ENCODE data around the gene FGD6.

The FGD6 gene

DNA sequence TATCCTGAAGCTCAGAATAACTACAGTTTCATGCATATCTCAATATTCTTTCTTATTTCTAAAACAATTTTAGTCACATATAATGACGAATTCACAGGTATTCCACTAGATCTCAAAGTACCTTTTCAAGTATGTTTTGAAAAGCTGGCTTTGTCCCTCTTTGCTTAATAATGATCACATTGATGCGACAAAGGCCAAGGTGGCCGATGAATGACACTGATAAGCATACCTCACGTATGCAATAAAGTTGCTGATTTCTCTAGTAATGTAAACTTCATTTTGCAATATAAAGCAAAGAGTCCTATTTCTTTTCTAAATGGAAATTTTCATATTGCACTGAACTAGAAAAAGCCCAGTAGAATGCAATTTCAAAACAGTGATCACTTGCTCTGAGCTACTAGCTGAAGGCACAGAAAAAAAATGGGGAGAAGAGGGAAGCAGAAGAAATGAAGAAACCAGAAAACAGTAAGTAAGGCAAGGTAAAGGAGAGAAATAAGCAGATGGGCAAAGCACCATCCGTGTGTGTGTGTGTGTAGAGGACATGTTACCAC is 29.3 kb downstream of the FGD6 start:
- DNase-seq (ENCODE audit: low read depth, low spot score), result no peak
- no peak overlapping the region for H3K4me3 ChIP-seq (ENCODE audit: low read length)

DNA sequence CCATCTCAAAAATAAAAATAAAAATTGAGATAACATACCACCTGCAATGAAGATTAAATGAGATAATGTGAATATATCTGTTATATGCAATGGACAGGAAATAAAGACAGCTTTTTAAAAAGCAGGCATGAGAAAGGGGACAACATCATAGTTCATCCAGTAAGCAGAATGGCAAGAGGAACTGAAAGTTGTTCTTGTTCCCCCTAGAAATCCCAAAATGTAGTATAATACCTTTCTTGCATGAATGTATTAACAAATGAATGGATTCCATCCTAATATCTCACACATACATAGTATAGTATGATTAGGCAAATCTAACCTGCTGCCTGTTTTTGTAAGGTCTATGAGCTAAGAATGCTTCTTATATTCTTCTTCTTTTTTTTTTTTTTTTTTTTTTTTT is 31.4 kb downstream of the FGD6 start:
- H3K4me3 ChIP-seq (ENCODE audit: low read length), result no peak overlapping the region
- DNase-seq (ENCODE audit: low read depth, low spot score), result no peak

DNA sequence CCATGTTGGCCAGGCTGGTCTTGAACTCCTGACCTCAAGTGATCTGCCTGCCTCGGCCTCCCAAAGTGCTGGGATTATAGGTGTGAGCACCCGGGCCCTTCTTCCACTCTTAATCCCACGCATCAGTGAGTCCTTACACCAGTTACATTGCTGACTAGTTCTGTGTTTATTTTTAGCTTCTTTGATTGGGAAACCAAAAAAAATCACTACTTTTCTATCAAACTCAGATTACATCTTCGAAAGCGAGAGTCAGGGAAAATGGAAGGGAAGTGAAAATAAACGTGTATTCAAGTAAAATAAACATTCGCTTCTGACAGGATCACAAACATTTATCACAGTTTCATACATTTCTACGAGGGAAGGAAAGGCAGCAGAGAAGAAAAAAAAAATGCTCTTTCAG is 32.2 kb downstream of the FGD6 start:
- H3K4me3 ChIP-seq (ENCODE audit: low read length), result no peak overlapping the region
- no peak for DNase-seq (ENCODE audit: low read depth, low spot score)

DNA sequence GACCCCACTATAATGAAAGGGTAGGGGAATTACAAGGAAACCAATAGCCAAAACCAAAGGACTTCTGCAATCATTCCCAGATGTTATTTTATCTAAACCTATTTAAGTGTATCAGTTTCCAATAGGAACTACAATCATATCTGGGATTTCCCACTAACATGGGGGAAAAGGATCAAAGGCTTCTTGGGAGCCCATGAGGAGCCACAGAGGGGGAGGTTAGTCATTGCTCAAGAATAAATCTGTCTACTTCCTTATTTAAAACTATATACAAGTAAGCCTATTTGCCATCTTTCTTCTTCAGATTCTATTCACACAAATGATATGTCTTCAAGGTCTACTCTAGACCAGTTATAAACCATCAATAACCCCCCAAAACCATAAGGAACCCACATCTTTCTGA is 33.1 kb downstream of the FGD6 start:
- no peak for DNase-seq (ENCODE audit: low read depth, low spot score)
- no peak overlapping the region for H3K4me3 ChIP-seq (ENCODE audit: low read length)

DNA sequence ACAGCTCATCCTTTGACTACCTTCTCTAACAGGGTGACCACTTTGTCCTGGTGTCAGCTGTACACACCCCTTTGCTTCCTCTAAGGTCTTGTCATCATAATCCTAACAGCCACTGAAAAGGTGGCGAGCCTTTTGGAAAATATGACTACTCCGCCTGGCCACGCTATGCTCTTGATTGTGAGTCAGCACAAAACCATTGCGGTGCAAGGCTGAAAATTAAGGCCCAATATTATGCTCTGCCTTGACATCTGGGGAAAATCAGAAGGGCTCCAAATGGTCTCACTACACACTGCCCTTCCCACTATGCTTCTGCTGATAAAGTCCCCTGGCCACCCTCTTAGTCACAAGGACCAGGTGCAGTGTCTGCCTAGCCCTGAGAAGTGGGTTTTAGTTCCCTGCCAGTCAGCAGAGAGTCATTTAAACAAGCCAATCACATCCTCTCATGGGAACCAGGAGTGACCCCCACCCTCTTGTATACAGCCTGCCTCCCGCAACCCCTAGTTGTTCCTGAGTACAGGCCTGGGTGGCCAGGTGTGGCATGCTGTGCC is 34.3 kb downstream of the FGD6 start:
- no peak for DNase-seq (ENCODE audit: low read depth, low spot score)
- no peak overlapping the region for H3K4me3 ChIP-seq (ENCODE audit: low read length)

DNA sequence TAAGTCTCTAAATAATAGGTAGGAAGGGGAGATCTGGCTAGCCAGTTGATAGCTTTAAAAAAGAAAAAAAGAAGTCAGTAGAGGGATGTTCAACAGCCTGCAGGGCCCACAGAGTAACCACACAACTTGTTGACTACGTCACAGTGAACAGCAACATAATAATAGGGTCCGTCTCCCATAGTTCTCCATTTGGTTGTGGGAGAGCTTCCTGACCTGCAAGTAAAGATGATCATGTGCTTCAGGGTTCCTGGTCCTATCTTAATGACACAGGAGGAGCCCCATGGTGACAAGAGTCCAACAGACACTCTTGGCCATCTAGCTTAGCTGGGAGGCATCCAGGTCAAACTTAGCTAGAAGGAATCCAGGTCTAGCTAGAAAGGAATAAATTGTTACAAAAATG is 36.2 kb downstream of the FGD6 start:
- DNase-seq (ENCODE audit: low read depth, low spot score), result no peak

DNA sequence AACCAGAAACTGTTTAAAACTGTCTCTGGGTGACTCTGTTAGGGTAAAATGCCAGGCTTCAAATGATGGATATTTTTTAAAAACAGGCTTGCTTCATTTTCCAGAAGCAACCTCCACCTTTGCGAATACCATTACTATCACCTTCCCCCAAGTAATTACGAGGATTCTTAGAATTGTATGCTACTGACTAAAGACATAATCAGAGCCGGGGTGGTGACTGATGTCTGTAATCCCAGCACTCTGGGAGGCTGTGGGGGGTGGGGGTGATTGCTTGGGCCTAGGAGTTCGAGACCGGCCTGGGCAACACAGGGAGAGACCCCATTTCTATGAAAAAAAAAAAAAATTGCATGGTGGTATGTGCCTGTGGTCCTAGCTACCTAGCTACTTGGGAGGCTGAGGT is 38.3 kb downstream of the FGD6 start:
- DNase-seq (ENCODE audit: low read depth, low spot score), result no peak
- H3K4me3 ChIP-seq (ENCODE audit: low read length), result no peak overlapping the region

More for the DNA sequence above, 36.2 kb downstream of the FGD6 start:
- no peak overlapping the region for H3K4me3 ChIP-seq (ENCODE audit: low read length)

DNA sequence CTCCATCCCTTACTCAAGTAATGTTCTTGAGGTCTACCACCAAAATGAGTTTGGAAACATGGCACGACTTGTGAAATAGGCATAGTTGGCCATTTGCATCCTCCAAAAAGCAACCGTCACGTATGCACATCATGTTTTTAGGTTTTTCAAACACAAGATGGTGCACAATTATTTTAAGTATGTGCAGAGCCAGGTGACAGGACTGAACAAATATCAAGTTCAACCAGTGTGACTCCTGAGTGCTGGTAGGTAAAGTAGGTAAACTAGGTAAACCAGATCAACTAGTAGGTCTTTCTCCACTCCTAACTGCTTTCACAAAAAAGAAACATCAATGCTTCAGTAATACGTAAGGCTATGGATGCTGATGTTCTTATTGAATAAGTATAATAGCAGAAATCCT is 39.1 kb downstream of the FGD6 start:
- no peak for DNase-seq (ENCODE audit: low read depth, low spot score)
- H3K4me3 ChIP-seq (ENCODE audit: low read length), result no peak overlapping the region

DNA sequence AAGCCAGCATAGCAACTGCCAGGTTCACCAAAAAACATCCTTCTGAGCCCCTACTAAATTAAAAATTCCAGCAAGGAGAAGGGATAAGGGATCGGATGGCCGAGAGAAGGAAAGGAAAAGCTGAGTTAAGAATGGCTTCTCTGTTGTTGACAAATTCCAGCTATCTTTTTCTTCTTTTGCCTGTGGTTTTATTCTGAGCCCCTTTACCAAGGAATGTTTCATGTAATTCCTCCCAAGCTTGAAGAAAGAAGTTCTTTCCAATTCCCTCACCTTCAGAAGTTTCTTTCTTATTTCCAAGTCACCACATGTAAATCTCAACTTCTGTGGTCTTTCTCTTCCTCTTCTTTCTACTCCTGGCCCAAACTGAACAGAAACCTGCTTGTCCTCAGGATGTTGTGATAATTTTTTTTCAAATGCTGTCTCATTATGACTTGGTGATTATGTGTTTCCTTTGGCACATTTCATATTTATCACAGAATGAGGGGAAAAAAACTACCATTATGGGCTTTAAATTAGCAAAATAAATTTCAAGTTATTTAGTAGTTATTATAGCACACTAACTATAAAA is 40.0 kb downstream of the FGD6 start:
- H3K4me3 ChIP-seq (ENCODE audit: low read length), result no peak overlapping the region
- DNase-seq (ENCODE audit: low read depth, low spot score), result no peak

DNA sequence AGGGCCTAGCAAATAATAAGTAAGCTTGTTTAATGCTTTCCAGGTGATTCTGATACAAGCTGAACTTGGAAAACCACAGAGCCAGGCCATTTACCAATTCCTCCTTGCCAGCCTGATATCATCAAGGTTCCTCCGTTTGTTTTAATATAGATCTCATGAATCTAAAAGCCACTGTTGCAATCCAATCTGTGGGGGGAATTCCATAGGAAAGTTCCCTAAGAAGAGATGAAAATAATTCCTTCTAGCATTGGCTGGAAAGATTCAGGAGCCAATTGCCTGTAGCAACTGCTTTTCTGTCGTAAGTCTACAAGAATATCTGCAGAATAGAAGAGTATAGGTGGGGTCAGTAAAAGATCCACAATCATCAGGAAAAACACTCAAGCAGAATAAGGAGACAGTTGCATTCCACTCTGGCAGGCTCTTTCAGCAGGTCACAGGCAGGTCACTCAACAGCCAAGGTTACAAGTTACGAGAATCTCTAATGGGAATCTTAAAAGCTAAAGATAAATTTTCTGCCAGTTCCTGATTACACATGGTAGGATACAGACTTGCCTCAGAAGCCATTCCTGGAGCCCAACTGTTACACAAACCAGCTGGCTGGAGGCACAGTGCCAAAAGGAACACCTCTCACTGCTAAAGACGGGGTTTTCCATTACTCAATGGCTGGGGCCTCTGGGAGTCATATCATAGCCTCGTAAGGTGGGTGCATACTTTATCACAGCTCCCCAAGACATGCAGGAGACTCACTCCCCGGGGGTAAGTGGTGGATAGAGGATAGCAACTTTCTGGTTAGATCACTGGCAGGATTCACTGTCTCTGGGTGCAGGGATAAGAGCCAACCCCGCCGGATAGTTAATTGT is 43.6 kb downstream of the FGD6 start:
- no peak for DNase-seq (ENCODE audit: low read depth, low spot score)
- H3K4me3 ChIP-seq (ENCODE audit: low read length), result no peak overlapping the region

DNA sequence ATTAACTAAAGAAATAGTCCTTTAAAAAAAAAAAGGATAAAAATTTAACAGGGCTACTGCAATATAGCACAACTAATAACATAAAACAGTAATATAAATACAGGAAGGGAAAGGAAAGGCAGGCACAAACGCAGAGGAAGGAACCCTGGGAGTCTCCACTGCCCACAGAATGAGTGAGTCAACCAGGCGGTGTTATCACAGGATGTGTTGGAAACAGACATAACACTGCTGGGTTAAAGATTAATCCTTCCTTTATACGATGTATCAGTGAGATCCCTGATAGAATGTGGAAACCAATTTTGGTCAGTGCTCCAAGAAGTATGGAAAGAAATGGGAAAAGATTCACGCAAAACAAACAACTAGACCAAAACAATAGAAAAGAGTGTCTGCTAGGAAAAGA is 47.9 kb downstream of the FGD6 start:
- DNase-seq (ENCODE audit: low read depth, low spot score), result no peak

DNA sequence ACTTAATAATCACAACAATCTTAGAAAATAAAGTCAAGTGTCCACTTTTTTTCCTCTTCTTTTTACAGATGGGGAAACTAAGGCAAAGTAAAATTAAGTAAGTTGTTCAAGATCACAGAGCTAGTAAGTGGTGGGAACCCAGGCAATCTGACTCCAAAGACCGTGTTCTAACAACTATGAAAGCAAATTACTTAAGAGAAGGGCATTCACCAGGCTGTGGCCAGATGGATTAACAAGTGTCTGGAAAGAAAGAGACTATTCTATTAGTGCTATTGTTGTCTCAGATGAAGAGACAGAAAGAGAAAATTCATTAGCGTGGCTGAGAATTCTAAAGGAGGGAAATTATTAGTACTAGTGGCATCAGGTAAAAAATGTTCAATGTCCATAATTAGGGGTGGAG is 48.5 kb downstream of the FGD6 start:
- DNase-seq (ENCODE audit: low read depth, low spot score), result no peak
- no peak overlapping the region for H3K4me3 ChIP-seq (ENCODE audit: low read length)

More for the DNA sequence above, 47.9 kb downstream of the FGD6 start:
- no peak overlapping the region for H3K4me3 ChIP-seq (ENCODE audit: low read length)

DNA sequence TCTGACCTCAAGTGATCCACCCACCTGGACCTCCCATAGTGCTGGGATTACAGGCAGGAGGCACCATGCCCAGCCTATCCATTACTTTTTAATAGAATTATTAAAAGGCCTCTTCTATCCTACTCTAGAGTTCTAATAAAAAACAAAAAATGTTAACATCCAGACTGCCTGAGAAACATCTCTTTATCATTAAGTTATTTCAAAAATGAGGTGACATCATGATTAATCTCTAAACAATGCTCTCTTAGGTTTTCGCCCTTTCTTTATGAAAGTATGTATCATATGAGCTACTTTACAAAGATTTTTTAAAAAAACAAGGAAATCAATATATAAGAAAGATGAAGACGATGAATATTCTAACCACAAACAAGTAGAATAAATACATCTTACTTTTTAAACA is 52.6 kb downstream of the FGD6 start:
- no peak overlapping the region for H3K4me3 ChIP-seq (ENCODE audit: low read length)
- DNase-seq (ENCODE audit: low read depth, low spot score), result no peak

DNA sequence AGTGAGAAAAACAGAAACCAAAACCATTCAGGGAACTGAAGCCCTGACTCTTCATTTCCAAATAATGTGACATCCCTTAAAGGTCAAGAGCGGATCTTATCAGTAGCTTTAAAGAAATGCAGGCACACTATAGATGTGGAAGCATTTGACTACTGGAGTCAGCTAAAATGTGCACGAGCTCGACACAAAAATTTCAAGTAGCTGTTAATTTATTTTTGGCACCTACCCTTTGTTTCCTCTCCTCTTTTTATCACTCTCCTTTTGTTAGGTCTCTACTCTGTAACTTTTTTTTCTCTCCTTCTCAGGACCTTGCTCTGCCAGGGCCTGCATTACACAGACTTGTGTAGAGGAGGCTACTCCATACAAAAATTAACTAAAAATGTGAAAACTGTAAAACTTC is 58.3 kb downstream of the FGD6 start:
- no peak overlapping the region for H3K4me3 ChIP-seq (ENCODE audit: low read length)
- no peak for DNase-seq (ENCODE audit: low read depth, low spot score)

DNA sequence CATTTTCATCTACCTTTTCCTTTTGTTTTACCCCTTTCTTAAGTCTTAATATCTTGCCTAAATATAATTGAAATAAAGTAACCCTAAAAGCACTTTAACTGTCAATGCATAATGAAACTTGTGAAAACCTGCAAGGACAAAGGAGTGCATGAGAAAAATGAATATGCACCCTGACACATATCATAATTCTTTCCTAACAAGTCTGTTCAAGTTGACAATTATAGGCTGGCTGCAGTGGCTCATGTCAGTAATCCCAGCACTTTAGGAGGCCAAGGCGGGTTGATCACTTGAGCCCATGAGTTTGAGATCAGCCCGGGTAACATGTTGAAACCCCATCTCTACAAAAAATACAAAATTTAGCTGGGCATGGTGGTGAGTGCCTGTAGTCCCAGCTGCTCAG is 65.4 kb downstream of the FGD6 start:
- DNase-seq (ENCODE audit: low read depth, low spot score), result no peak
- H3K4me3 ChIP-seq (ENCODE audit: low read length), result no peak overlapping the region

DNA sequence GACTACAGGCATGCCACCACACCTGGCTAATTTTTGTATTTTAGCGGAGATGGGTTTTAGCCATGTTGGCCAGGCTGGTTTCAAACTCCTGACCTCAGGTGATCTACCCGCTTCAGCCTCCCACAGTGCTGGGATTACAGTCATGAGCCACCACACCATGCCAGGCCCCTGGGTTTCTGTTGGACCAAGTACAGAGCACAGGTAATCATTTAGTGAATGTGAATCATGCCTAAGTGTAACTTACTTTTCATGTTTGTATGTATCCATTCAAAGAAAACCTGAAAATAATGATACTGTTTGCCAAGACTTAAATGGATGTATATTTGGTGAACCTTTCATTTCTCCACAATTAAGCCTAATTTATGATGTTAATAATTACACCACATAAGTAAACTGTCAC is 65.9 kb downstream of the FGD6 start:
- no peak overlapping the region for H3K4me3 ChIP-seq (ENCODE audit: low read length)
- no peak for DNase-seq (ENCODE audit: low read depth, low spot score)

DNA sequence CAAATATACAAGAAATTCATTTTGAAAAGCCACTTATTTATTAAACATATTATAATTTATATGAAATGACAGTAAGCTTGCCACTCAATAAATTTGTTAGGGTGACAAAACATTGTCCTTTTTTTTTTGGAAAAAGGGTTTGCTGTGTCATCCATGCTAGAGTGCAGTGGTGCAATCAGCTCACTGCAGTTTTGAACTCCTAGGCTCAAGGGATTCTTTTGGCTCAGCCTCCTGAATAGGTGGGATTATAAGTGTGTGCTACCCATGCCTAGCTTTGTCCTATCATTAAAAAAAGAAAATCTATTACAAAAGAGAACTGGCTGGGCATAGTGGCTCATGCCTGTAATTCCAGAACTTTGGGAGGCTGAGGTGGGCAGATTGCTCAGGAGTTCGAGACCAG is 66.8 kb downstream of the FGD6 start:
- no peak for DNase-seq (ENCODE audit: low read depth, low spot score)
- no peak overlapping the region for H3K4me3 ChIP-seq (ENCODE audit: low read length)

DNA sequence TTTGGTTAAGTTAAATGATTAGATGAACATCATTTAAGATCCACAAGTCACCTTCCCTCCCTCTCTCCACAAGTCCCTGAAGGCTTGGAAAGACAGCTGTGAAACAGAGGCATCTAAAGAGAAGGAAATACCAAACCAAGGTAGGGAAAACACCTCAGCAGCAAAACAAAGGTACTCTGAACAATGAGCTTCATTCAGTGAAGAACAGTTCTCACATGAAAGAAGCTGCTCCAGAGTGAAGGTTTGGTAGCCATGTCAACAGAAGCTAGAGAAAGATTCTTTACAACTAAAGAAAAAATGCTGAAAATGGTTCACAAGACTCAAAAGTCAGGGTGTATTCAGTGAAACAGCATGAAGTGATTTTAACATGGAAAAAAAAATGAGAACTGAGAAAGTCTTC is 69.4 kb downstream of the FGD6 start:
- no peak for DNase-seq (ENCODE audit: low read depth, low spot score)
- H3K4me3 ChIP-seq (ENCODE audit: low read length), result no peak overlapping the region

DNA sequence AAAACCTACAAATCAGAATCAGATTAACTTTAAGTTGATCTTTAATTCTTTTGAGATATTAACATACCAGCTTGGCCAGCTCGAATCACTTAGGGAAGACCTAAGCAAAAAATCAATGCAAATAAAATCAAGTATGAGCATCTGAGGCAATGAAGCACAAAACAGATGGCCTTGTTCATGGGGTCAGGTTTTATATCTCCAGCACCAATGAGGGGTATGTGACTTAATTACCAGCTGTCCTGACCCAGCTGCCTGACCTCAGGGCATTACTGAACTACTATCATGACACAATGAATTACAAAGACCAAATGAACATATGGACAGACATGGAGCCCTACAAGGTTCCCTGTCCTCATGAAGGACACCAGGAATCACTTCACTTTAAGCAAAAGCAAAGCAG is 70.5 kb downstream of the FGD6 start:
- no peak overlapping the region for H3K4me3 ChIP-seq (ENCODE audit: low read length)
- DNase-seq (ENCODE audit: low read depth, low spot score), result no peak

DNA sequence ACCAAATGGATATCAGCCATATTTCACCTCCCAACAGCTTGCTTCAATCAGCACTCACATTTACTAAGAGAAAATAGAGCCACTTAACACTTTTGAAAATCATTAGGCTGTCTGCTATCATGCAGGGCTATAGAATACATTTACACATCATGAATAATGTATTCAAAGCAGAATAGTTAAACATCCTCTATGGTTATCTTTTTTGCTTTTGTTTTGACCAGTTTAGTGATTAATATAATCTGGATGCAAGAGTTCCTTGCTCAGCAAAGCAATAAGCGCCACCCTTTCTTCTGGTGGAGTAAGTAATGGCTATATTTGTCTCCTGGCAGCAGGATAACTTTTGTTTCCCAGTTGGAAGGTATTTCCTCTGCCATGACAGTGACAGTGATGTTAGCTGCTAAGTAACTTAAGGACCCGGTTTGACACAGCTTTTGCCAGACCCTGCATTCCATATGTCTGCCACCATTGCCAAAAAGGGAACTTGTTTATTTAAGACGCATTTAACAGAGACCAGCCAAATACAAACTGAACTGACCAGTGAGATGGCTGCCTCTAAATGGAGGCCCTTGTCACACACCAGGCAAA is 73.6 kb downstream of the FGD6 start:
- no peak for DNase-seq (ENCODE audit: low read depth, low spot score)
- no peak overlapping the region for H3K4me3 ChIP-seq (ENCODE audit: low read length)
